Stimulated activated CD8-positive, alpha-beta memory T cell treated with anti-CD3 and anti-CD28 coated beads, Interleukin-7, amount 100 ng/mL, for 4 hours (primary cell): ENCODE results near the gene TCEANC.
"Not testable (repeated sequence)": the region's sequence is repeated elsewhere in the genome, so short reads cannot be mapped to it uniquely, and the experiment has no call there.

Source experiments
- DNase-seq, 2 donors: peaks; one replicate each; pipeline ENCODE4 v3.0.0-alpha.2; 2020; ENCODE audit warnings: low read depth in 2 of 2

The TCEANC gene

GRCh38 chrX:13652850-13653693 is at the start of gene TCEANC:
TCEANC (plus strand) TSS chrX:13653141; CDS start chrX:13662509, 9,368 bp downstream.
- DNase-seq, result peak; percentile 90 to 96

GRCh38 chrX:13605611-13606010 is 47.3 kb upstream of the TCEANC start:
- no peak for DNase-seq

- DNase-seq, result no peak
Measured at GRCh38 chrX:13607331-13607995, 45.5 kb upstream of the TCEANC start.

GRCh38 chrX:13607996-13608365 is 45.0 kb upstream of the TCEANC start:
- DNase-seq, result no peak

DNA sequence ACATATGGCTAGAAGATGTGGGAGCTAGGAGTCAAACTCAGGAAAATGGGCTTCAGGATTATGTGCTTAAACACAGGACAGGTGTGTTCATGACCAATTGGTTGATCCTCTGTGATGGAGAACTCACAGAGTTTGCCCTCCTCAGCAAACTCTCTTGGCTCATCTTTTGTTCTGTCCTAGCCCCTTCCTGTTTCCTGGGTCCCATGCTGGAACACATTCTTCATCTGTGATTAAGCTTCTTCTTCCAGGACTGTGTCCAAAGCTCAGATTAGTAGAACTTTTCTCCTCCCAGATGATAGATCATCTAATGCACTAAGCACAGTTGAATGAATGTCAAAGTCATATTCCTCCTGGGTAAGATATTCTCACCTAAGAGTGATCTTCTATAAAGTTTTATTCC is 38.8 kb upstream of the TCEANC start:
- no peak for DNase-seq

DNA sequence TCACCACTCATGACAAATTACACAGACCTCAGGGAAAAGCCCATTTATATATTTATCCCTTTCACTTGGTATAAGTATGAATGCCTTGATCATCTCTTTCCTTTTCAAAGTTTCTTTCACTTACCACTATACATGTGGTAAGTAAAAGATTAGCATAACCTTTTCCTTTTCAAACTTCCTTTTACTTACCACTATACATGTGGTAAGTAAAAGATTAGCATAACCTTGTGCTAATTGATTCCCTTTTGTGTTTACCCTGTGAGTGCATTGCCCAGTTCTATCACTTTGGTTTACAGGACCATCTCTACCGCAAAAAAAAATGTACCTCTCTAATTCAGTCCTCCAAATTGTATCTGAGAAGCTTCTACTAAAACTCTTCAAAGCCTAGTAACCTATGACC is 32.7 kb upstream of the TCEANC start:
- no peak for DNase-seq

DNA sequence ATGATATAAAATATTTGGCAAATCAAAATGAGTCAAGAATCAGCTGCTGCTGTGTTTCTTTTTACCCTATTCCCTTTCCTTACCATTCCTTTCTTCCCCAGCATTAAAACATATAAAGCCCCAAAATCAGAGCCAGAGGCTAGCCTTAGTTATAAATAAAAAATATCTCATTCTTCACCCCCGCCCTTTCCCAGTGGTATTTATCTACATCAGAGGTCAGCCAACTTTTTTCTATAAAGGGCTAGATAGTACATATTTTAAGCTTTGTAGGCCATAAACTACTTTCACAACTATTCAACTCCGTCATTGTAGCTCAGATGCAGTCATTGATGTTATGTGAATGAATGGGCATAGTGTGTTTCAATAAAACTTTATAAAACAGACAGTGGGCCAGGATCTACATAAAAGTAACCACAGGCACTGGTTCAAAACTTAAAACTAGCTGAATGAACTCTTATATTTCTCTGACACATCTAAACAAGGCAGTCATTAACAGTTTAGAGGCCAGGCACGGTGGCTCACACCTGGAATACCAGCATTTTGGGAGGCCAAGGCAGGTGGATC is 30.5 kb upstream of the TCEANC start:
- no peak for DNase-seq

DNA sequence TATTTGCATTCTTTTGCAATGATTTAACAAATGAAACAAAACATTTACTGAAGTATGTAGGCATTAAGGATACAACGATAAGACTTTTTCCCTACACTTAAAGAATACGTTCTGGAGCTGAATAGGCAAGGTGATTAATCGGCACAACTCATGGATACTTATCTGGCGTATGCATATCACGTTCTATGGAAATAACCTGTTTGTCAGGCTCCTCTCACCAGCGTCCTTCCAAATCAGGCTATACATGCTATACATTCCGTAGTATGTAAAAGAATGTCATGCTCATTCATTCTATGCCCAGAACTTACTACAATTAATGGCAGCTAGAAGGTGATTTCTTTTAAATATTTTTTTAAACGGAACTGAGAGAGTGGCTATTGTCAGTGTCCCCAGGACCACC is 25.6 kb upstream of the TCEANC start:
- no peak for DNase-seq

DNA sequence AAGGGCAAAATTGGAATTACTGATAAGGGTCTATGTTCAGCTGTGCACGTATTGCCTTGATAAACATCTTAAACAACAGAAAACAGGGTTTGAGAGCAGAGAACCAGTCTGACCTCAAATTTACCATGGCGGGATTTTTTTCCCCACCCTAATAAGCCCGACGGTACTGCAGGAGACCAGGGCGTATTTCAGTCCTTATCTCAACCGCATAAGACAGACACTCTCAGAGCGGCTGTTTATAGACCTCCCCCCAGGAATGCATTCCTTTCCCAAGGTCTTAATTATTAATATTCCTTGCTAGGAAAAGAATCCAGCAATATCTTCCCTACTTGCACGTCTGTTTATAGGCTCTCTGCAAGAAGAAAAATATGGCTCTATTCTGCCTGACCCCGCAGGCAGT is 15.7 kb upstream of the TCEANC start:
- not testable (repeated sequence) for DNase-seq

- no peak for DNase-seq
Measured at GRCh38 chrX:13638021-13638420, 14.9 kb upstream of the TCEANC start.

DNA sequence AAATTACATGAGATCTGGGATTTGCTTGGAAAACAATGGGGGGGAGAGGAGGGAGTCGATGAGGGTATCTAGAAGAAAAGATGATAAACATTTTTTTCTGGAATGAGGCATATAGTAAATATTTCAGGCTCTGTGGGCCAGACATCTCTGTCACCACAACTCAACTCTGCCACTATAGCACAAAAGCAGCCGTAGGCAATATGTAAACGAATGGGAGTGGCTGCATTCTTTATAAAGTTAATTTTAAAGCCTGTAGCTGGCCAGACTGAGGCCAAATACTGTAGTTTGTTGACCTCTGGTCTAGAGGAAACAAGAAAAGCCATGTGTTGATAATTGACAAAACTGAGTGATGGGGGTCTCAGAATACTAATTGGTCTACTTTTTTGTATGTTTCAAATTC is 14.1 kb upstream of the TCEANC start:
- DNase-seq, result no peak

DNA sequence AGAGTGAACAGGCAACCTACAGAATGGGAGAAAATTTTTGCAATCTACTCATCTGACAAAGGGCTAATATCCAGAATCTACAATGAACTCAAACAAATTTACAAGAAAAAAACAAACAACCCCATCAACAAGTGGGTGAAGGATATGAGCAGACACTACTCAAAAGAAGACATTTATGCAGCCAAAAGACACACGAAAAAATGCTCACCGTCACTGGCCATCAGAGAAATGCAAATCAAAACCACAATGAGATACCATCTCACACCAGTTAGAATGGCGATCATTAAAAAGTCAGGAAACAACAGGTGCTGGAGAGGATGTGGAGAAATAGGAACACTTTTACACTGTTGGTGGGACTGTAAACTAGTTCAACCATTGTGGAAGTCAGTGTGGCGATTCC is 11.3 kb upstream of the TCEANC start:
- DNase-seq, result not testable (repeated sequence)

DNA sequence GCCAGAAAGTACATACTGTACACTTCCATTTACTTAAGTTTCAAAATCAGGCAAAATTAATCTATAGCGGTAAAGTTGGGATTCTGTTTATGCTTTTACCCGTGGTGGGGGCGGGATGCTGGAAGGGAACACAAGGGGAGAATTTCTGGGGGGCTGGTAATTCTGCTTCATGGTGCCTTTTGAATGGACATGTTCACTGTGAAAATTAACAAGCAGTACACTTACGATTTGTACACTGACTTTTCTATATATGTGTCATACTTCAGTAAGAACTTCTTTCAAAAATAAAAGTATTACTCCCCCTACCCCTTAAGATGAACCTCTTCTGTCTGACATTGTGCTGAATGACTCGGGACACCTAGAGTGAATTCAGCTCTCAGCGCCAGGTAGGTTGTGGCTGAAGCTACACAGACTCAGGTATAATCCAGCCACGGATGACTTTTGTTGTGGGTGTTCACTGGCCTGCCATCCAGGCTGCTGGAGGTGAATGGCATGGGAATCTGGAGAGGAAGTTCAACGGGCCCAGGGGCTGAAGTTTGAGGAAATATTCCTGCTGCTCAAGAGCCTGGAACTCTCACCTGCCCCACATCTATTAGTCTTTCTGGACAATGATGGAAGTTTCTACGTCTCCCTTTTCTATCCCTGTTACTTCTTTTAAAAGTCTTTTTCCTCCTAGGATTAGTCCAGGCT is 7.3 kb upstream of the TCEANC start:
- DNase-seq, result no peak

GRCh38 chrX:13646154-13646549 is 6.8 kb upstream of the TCEANC start:
- DNase-seq, result no peak

- DNase-seq, result peak; percentile 46 to 48
Measured at GRCh38 chrX:13647709-13648212, 5.2 kb upstream of the TCEANC start.

- not testable (repeated sequence) for DNase-seq
Measured at GRCh38 chrX:13648336-13648735, 4.6 kb upstream of the TCEANC start.

- DNase-seq, result no peak
Measured at GRCh38 chrX:13649838-13650237, 3.1 kb upstream of the TCEANC start.

DNA sequence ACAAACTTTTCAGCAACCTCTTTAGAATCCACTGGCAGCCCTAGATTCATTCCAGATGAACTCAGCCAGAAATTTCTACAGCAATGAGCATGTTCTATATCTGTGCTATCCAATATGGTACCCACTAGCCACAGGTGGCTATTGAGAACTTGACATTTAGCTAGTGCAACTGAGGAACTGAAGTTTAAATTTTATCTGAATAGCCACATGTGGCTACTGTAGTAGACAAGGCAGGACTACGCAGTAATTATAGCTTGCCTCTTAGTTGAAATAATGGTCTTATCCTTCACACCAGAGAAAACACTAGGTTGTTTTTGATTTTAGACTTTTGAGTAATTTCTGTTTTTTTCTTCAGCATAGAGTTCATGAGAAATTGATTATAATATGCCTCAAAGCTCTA is 2.6 kb upstream of the TCEANC start:
- no peak for DNase-seq

GRCh38 chrX:13651150-13651549 is 1.8 kb upstream of the TCEANC start:
- no peak for DNase-seq

DNA sequence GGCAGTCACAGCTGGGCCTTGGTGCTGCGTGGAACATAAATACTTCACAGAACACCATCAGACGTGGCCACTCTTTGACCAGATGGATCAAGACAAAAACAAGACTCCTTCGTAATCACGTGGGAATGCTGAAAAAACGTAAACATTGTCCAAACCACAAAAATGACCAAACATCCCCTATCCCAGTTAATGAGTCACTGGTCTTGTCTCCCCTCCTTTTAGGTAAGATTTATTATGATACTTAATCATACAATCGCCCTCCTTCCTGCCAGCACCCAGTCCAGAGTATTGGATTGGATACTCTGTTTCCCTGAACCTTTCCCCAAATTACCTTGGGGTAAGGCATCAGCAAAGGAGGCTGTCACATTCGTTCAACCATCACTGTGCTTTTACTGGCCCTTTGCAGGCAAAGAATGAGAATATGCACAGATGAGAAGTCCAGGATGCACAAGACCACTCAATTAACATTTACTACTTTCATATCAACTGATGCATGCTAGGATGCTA is 601 bp upstream of the TCEANC start:
- DNase-seq, result no peak

DNA sequence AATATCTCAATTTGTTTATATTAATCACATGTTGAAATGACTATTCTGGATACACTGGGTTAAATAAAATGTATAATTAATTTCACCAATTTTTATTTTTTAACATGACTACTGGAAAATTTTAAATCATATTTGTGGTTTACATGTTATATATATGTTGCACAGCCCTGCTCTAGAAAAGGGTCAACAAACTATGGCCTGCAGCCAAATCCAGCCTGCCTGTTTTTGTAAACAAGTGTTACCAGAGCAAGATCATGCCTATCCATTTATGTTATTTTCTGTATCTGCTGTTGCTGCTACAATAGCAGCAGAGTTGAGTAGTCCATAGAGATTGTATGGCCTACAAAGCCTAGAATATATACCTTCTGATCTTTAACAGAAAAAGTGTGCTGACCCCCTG is 1.2 kb downstream of the TCEANC start:
- no peak for DNase-seq

DNA sequence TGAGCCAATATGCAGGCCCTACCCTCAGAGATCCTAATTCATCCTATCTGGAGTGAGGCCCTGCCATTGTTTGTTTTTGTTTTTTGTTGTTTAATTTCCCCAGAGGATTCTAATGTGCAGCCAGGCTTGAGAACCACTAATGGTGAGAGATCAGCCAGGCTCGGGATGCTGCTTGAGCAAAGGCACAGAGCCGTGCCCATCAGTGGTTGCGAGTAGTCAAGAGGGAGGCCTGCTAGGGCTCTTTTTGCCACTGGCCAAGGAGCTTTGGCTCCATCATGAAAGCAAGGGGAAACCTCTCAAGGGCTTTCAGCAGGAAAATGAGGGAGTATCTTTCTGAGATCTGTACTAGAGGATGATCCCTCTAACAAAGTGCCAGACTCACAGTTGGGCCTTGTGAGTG is 2.7 kb downstream of the TCEANC start:
- no peak for DNase-seq
